WI38 (cell line): ENCODE results near the gene RBMY1A1.
"Not testable (repeated sequence)": the region's sequence is repeated elsewhere in the genome, so short reads cannot be mapped to it uniquely, and the experiment has no call there.

ENCODE experiments used
- H3K4me3 ChIP-seq: 2 replicates; pipeline ENCODE4 v1.5.1; 2011; ENCODE audit warnings: low read depth, mild to moderate bottlenecking, control low read depth, low read length
- TF ChIP-seq, protein P1 (sequence below): IDR thresholded peaks from 2 replicates; pipeline ENCODE4 v1.5.1; 2012; ENCODE audit warnings: low read depth, mild to moderate bottlenecking, control low read depth, low read length

Gene RBMY1A1

DNA sequence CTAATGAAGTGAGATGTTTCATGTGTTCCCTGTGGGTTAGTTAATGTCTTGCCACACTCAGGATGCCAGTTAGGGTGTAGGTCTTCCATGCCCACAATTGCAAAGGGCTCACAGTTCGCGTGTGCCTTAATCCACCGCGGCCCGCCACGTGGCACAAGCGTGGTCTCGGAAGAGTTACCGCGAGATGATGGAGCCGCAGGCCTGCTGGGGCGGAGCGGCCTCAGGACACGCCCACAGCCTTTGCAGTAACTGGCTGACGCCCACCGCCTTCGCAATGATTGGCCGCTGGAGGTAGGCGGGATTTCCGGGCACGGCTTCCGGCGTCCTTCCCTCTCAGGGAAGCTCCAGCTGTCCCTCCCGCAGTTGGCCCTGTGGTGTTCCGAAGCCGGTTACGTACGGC is at the start of gene RBMY1A1:
RBMY1A1 (plus strand) TSS at position 301 of the 400 bp plus-strand sequence. CDS start 2,013 bp downstream, outside the sequence.
- not testable (repeated sequence) for H3K4me3 ChIP-seq

DNA sequence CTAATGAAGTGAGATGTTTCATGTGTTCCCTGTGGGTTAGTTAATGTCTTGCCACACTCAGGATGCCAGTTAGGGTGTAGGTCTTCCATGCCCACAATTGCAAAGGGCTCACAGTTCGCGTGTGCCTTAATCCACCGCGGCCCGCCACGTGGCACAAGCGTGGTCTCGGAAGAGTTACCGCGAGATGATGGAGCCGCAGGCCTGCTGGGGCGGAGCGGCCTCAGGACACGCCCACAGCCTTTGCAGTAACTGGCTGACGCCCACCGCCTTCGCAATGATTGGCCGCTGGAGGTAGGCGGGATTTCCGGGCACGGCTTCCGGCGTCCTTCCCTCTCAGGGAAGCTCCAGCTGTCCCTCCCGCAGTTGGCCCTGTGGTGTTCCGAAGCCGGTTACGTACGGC is 23.6 kb upstream of the RBMY1A1 start, which contains the start of gene RBMY1B:
RBMY1B (plus strand) TSS at position 301 of the 400 bp plus-strand sequence. CDS start 2,013 bp downstream, outside the sequence.
- not testable (repeated sequence) for H3K4me3 ChIP-seq

GRCh38 chrY:21559316-21559984 is 24.8 kb downstream of the RBMY1A1 start:
- not testable (repeated sequence) for H3K4me3 ChIP-seq

- TF ChIP-seq, protein P1, sequence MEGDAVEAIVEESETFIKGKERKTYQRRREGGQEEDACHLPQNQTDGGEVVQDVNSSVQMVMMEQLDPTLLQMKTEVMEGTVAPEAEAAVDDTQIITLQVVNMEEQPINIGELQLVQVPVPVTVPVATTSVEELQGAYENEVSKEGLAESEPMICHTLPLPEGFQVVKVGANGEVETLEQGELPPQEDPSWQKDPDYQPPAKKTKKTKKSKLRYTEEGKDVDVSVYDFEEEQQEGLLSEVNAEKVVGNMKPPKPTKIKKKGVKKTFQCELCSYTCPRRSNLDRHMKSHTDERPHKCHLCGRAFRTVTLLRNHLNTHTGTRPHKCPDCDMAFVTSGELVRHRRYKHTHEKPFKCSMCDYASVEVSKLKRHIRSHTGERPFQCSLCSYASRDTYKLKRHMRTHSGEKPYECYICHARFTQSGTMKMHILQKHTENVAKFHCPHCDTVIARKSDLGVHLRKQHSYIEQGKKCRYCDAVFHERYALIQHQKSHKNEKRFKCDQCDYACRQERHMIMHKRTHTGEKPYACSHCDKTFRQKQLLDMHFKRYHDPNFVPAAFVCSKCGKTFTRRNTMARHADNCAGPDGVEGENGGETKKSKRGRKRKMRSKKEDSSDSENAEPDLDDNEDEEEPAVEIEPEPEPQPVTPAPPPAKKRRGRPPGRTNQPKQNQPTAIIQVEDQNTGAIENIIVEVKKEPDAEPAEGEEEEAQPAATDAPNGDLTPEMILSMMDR, result no peak
- H3K4me3 ChIP-seq, result no peak overlapping the region
Measured at GRCh38 chrY:21585449-21585848, 50.8 kb downstream of the RBMY1A1 start.

- H3K4me3 ChIP-seq, result not testable (repeated sequence)
Measured at GRCh38 chrY:21586454-21586853, 51.8 kb downstream of the RBMY1A1 start.

GRCh38 chrY:21592059-21592458 is 57.4 kb downstream of the RBMY1A1 start:
- no peak overlapping the region for H3K4me3 ChIP-seq
- TF ChIP-seq, protein P1, result no peak

DNA sequence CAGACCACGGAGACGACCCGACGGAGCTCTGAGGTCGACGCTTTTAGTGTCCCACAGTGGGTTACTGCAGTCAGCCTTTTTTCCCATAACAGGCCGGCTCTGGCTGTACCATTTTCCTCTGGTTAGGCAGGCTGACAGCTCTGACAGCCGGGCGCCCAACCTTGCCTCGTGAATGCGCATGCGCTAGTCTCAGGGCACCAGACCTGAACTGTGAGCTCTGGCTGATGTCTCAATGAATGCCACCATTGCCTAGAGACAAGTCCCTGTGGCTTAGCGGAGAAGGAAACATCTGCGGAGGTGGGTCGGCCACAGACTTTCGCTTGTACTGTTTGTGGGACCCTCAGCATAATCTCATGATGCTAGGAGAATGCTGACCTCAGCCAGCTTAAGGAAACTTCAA is 61.6 kb downstream of the RBMY1A1 start:
- H3K4me3 ChIP-seq, result not testable (repeated sequence)
